Esophagus muscularis mucosa (tissue), 4 donors: Measurements from ENCODE around the gene AGFG2.

Experiments
- CTCF ChIP-seq, 3 experiments: fragments of 200-600 bp in 2 of 3; fragments of 450-650 bp in 1 of 3; sonication (generic) in 2 of 3; IDR thresholded peaks; one replicate each; pipeline ENCODE4 v1.5.1; 2017 to 2019; ENCODE audit warnings: antibody characterized with exemption in 3 of 3, mild to moderate bottlenecking in 2 of 3, moderate library complexity in 1 of 3
- EP300 ChIP-seq: sonication (generic); formaldehyde crosslinking; IDR thresholded peaks from one replicate; pipeline ENCODE4 v1.6.1; 2017; ENCODE audit warnings: antibody characterized with exemption
- POLR2A ChIP-seq: fragments of 450-650 bp; IDR thresholded peaks from one replicate; pipeline ENCODE4 v1.6.1; 2017; ENCODE audit warnings: antibody characterized with exemption, moderate library complexity, mild to moderate bottlenecking, low read depth
- POLR2AphosphoS5 ChIP-seq, 2 donors: sonication (generic); formaldehyde crosslinking; IDR thresholded peaks; one replicate each; pipeline ENCODE4 v1.6.1; 2017; ENCODE audit warnings: antibody characterized with exemption in 2 of 2

DNA sequence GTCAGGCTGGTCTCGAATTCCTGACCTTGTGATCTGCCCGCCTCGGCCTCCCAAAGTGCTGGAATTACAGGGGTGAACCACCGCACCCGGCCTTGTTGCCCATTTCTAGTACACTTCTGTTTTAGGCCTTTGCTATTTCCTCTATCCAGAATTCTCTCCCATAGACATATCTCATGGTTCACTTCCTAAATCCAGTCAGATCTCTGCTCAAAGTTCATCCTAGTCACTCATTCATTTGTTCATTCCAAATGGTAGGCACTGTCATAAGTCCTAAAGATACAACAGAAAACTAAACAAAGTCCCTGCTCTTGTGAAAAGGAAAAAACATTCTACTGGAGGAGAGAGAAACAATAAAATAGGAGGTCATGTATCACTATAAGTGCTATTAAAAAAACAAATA lies 71.0 kb downstream of the AGFG2 start:
- TF ChIP-seq CTCF (IDR thresholded peaks at IDR 0.05): no peak
- TF ChIP-seq EP300: no peak
- TF ChIP-seq POLR2A: no peak
- TF ChIP-seq POLR2AphosphoS5 (IDR thresholded peaks at IDR 0.05): no peak
